ENCODE results near the gene SPINK2.

SPINK2 gene

GRCh38 chr4:56799824-56800756, 21.4 kb downstream of the SPINK2 start:
- DNase-seq (ENCODE audit: low read depth in 2 of 2) = peak; percentile 75 to 76

GRCh38 chr4:56799161-56799759, 22.2 kb downstream of the SPINK2 start:
- DNase-seq (ENCODE audit: low read depth in 2 of 2) = no peak

GRCh38 chr4:56796211-56796610, 25.3 kb downstream of the SPINK2 start:
- no peak for DNase-seq (ENCODE audit: low read depth in 2 of 2)

- no peak for DNase-seq (ENCODE audit: low read depth in 2 of 2)
Observed at GRCh38 chr4:56791316-56791715, 30.2 kb downstream of the SPINK2 start.

DNA sequence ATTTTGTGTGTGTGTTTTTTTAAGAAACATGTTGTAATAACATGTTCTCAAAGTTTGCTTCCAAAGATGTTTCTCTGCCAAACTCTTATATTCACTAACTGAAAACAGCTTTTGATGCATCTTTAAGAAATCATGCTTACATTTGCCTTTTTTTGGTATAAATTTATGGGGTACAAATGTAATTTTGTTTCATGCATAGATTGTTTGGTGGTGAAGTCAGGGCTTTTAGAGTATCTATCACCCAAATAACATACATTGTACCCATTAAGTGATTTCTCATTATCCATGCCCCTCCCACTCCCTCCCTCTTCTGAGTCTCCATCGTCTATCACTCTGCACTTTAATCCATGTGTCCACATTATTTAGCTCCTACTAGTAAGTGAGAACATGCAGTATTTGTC, 30.8 kb downstream of the SPINK2 start:
- DNase-seq (ENCODE audit: low read depth in 2 of 2) = no peak

GRCh38 chr4:56788081-56788480, 33.4 kb downstream of the SPINK2 start:
- no peak for DNase-seq (ENCODE audit: low read depth in 2 of 2)

DNA sequence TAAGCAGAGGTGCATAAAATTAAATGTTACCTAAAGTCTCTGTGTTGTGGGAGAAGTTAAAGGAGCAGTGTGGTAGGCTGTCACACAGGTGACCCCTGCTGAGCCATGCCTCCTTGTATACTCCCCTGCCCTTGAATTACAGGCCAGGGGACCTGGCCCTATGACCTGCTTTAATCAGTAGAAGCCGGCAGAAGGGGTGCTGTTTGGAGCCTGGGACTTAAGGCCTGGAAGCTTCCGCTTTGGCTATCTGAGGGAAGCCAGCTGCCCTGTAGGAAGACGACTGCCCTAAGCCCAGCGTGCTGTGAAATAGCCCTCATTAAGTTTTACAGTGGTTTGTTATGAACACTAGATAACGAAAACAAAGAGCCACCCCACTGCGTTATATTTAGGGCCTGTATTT, 34.1 kb downstream of the SPINK2 start:
- no peak for DNase-seq (ENCODE audit: low read depth in 2 of 2)

GRCh38 chr4:56786955-56787354, 34.5 kb downstream of the SPINK2 start:
- no peak for DNase-seq (ENCODE audit: low read depth in 2 of 2)

DNA sequence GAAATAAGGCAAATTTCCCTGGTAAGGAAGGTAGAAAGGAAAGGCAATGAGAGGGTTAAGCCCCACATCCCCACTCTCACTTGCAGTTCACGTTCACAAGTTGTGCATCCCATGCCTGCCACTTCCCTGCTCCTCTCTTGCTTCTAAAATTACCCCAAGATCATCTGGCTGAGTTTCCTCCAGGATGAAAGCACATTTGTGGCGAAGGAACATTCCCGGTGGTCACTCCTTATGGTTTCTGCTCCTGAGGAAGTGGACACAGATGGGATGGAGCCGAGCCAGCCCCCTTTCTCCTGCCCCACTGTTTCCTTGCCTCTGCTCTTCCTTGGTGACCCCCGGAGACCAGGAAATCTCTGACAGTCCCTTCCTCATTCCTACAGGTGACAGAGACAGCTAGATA, 37.5 kb downstream of the SPINK2 start:
- no peak for DNase-seq (ENCODE audit: low read depth in 2 of 2)

- no peak for DNase-seq (ENCODE audit: low read depth in 2 of 2)
Observed at GRCh38 chr4:56782019-56782418, 39.5 kb downstream of the SPINK2 start.

DNA sequence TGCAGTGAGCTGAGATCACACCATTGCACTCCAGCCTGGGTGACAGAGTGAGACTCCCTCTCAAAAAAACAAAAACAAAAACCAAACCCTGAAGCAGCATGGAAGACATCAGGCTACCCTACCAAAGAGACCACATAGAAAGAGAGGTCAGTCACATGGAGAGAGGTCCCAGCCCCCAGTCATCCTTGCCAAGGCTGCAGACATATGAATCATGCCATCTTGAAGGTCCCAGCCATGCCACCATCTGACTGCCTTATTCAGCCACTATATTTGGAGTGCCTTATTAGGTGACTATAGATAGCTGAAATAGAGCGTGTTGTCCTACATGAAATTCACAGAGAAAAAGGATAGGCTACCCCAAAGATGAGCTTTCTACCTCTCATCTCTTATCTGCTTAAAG, 48.2 kb downstream of the SPINK2 start:
- DNase-seq (ENCODE audit: low read depth in 2 of 2) = no peak

DNA sequence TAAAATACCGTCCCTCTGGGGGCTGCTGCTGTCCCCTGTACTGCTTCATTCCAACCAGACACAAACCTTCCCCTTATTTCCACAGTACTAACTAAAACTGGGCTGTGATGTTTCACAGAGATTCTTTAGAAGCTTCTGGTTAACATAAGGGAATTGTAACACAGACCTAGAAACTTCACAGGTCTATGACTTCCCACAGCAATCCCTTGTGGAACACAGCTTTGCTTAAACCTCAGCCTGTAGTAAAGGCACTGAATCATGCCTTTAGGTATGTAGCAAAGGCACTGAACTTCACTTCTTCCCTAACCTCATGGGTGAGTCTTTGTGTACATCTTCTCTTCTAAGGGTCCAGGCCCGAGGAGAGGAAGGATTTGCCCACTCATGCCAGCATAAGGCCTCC, 49.4 kb downstream of the SPINK2 start:
- no peak for DNase-seq (ENCODE audit: low read depth in 2 of 2)

DNA sequence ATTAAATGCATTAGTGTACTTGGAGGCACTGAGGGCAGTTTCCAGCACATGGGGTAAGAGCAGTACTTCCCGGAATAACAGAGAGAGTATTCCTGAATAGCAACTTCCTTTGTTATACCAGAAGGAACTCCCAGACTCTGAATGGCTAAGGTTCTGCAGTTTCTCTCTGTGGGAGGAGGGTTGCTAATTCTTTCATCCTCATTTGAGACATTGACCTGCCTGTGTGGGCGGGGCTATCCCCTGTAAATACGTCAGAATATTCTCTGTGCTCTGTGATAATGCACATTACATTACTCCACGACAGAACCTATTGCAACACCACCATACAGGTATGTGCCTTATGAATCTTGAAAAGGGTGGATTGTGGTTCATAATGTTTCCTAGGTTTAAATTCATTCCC, 52.7 kb downstream of the SPINK2 start:
- no peak for DNase-seq (ENCODE audit: low read depth in 2 of 2)

- no peak for DNase-seq (ENCODE audit: low read depth in 2 of 2)
Observed at GRCh38 chr4:56768316-56768715, 53.2 kb downstream of the SPINK2 start.

- no peak for DNase-seq (ENCODE audit: low read depth in 2 of 2)
Observed at GRCh38 chr4:56767567-56767966, 53.9 kb downstream of the SPINK2 start.

- DNase-seq (ENCODE audit: low read depth in 2 of 2) = no peak
Observed at GRCh38 chr4:56764775-56765174, 56.7 kb downstream of the SPINK2 start.

DNA sequence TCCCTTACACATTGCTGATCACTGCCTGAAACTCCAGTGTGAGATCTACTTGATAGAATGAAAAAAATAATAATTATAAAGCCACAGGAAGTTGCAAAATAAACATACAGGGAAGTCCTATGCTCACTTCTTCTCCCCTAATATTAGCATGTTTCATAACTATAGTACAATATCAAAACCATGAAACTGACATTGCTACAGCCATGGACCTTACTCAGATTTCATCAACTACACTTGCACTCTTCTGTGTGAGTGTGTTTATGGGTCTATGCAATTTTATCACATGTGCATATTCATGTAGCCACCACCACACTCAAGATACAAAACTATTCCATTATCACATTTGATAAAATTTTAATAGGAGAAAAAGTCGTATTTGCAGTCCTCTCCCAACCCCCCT, 57.3 kb downstream of the SPINK2 start:
- DNase-seq (ENCODE audit: low read depth in 2 of 2) = no peak

- DNase-seq (ENCODE audit: low read depth in 2 of 2) = no peak
Observed at GRCh38 chr4:56762484-56763250, 58.8 kb downstream of the SPINK2 start.

- DNase-seq (ENCODE audit: low read depth in 2 of 2) = no peak
Observed at GRCh38 chr4:56760183-56760582, 61.3 kb downstream of the SPINK2 start.

All from activated CD4-positive, alpha-beta T cell treated with anti-CD3 and anti-CD28 coated beads for 24 hours (primary cell).